Measurements from ENCODE around the gene PRMT9. TPM values are rescaled to one million over a fixed set of nuclear protein-coding genes. Genes with fewer than 3 reads are reported as not detected.

Gene PRMT9
- total and polyA plus RNA-seq, 4 experiments from 2014 or later, result 4.6 to 12.6 (median 9.4) TPM

DNA sequence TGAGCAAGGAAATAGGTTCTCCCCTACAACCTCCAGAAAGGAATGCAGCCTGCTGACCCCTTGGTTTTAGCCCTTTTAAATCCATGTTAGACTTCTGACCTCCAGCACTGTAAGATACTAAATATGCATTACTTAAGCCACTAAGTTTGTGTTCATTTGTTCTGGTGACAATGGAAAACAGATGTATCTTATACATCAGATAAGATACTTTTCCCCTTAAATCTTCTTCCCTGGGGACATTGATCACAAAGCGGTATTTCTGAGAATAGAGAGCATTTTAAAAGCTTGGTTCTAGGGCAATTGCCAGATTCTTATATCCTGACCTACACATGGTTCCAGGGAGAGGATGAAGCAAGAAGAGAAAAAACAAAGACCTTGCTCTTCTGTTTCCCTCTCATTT, 73.3 kb downstream of the PRMT9 start:
- ChIA-PET CTCF (ENCODE audit: partially characterized antibody) (interaction anchor here (0.8 kb wide), 1 partner anchor 139 kb away, joined by 3 read pairs; no protein-coding TSS in a partner anchor), POLR2A (ENCODE audit: partially characterized antibody) (no interaction called here)
- Mint-ChIP-seq H3K27ac (no peak overlapping the region), H3K36me3 (no peaks in the 10 kb centered on the region), H3K27me3 (peaks cover 13 to 16% of the 10 kb centered on the region in 2 donors), H3K4me1 (no peaks in the 10 kb centered on the region), H3K9me3 (no peaks in the 10 kb centered on the region), H3K4me3 (no peak overlapping the region)
- H3K9me3 ChIP-seq (ENCODE audit: control insufficient read depth in 1 of 2, low read length in 2 of 2), result no peaks in the 10 kb centered on the region
- intact Hi-C loops (cut with micrococcal nuclease), result no loop called here
- no peak overlapping the region for H3K27ac ChIP-seq (ENCODE audit: low read depth, low read length)
- H3K4me1 ChIP-seq (ENCODE audit: insufficient read depth, low read length), result no peaks in the 10 kb centered on the region
- H3K4me3 ChIP-seq (ENCODE audit: low read length in 2 of 2), result no peak overlapping the region
- no peaks in the 10 kb centered on the region for H3K27me3 ChIP-seq (ENCODE audit: insufficient read depth, low read length)
- no peak for DNase-seq
- no peaks in the 10 kb centered on the region for H3K36me3 ChIP-seq (ENCODE audit: insufficient read depth, low read length)

- Mint-ChIP-seq H3K27me3 (peaks cover 11 to 16% of the 10 kb centered on the region in 2 donors), H3K4me1 (no peaks in the 10 kb centered on the region), H3K9me3 (no peaks in the 10 kb centered on the region), H3K4me3 (no peak overlapping the region), H3K36me3 (no peaks in the 10 kb centered on the region), H3K27ac (no peak overlapping the region)
- Histone ChIP-seq H3K4me3 (ENCODE audit: low read length in 2 of 2) (no peak overlapping the region), H3K4me1 (ENCODE audit: insufficient read depth, low read length) (no peaks in the 10 kb centered on the region), H3K27ac (ENCODE audit: low read depth, low read length) (no peak overlapping the region), H3K9me3 (ENCODE audit: control insufficient read depth in 1 of 2, low read length in 2 of 2) (no peaks in the 10 kb centered on the region), H3K27me3 (ENCODE audit: insufficient read depth, low read length) (no peaks in the 10 kb centered on the region), H3K36me3 (ENCODE audit: insufficient read depth, low read length) (no peaks in the 10 kb centered on the region)
- DNase-seq, result no peak
- ChIA-PET POLR2A (ENCODE audit: partially characterized antibody) (no interaction called here), CTCF (ENCODE audit: partially characterized antibody) (no interaction called here)
- intact Hi-C loops (cut with micrococcal nuclease), result no loop called here
Observed at GRCh38 chr4:147607471-147607870, 76.5 kb downstream of the PRMT9 start.

- Mint-ChIP-seq H3K27ac (no peak overlapping the region), H3K27me3 (peaks cover 7 to 13% of the 10 kb centered on the region in 2 donors), H3K9me3 (peaks cover 0 to 2% (median 0%) of the 10 kb centered on the region in 8 donors), H3K4me3 (no peak overlapping the region), H3K36me3 (no peaks in the 10 kb centered on the region), H3K4me1 (no peaks in the 10 kb centered on the region)
- H3K4me1 ChIP-seq (ENCODE audit: insufficient read depth, low read length), result no peaks in the 10 kb centered on the region
- no peak overlapping the region for H3K4me3 ChIP-seq (ENCODE audit: low read length in 2 of 2)
- ChIA-PET CTCF (ENCODE audit: partially characterized antibody) (interaction anchor here (1.2 kb wide), 1 partner anchor 261 kb away, joined by 4 read pairs; no protein-coding TSS in a partner anchor), POLR2A (ENCODE audit: partially characterized antibody) (no interaction called here)
- no peaks in the 10 kb centered on the region for H3K27me3 ChIP-seq (ENCODE audit: insufficient read depth, low read length)
- intact Hi-C loops (cut with micrococcal nuclease), result no loop called here
- no peaks in the 10 kb centered on the region for H3K36me3 ChIP-seq (ENCODE audit: insufficient read depth, low read length)
- H3K27ac ChIP-seq (ENCODE audit: low read depth, low read length), result no peak overlapping the region
- no peak for DNase-seq
- no peaks in the 10 kb centered on the region for H3K9me3 ChIP-seq (ENCODE audit: control insufficient read depth in 1 of 2, low read length in 2 of 2)
Observed at GRCh38 chr4:147605499-147605898, 78.5 kb downstream of the PRMT9 start.

DNA sequence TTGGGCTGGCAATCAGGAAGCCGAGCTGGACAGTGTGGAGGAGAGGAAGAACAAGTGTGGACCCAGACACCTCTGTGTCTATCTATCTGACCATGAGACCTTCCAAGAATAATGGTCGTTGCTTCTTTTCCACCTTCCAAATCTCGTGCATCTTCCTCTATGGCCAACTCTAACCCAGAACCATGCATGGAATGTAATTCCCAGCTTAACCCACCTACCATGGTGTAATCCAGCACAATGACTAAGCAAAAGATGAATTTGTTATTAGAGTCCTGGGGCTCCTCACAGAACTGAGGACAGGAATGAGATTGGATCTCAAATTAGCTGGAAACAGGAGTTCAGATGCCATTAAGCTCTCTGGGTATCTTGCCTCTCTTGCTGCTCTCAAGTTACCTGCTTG, 84.2 kb downstream of the PRMT9 start:
- POLR2A ChIA-PET (ENCODE audit: partially characterized antibody), result no interaction called here
- no peaks in the 10 kb centered on the region for H3K27me3 ChIP-seq (ENCODE audit: insufficient read depth, low read length)
- H3K27ac ChIP-seq (ENCODE audit: low read depth, low read length), result no peak overlapping the region
- Mint-ChIP-seq H3K4me3 (no peak overlapping the region), H3K36me3 (no peaks in the 10 kb centered on the region), H3K4me1 (no peaks in the 10 kb centered on the region), H3K27me3 (peaks cover 1 to 2% of the 10 kb centered on the region in 2 donors), H3K27ac (no peak overlapping the region), H3K9me3 (peaks cover 0 to 2% (median 0%) of the 10 kb centered on the region in 8 donors)
- CTCF ChIA-PET (ENCODE audit: partially characterized antibody), result interaction anchor here (0.6 to 1.3 kb wide), 2 partner anchors 9 to 267 kb away, joined by 3 to 4 read pairs; no protein-coding TSS in a partner anchor
- DNase-seq, result no peak
- no peaks in the 10 kb centered on the region for H3K36me3 ChIP-seq (ENCODE audit: insufficient read depth, low read length)
- no peaks in the 10 kb centered on the region for H3K4me1 ChIP-seq (ENCODE audit: insufficient read depth, low read length)
- H3K4me3 ChIP-seq (ENCODE audit: low read length in 2 of 2), result no peak overlapping the region
- intact Hi-C loops (cut with micrococcal nuclease), result no loop called here
- H3K9me3 ChIP-seq (ENCODE audit: control insufficient read depth in 1 of 2, low read length in 2 of 2), result no peaks in the 10 kb centered on the region

GRCh38 chr4:147599206-147599605, 84.8 kb downstream of the PRMT9 start:
- no peaks in the 10 kb centered on the region for H3K36me3 Mint-ChIP-seq
- peaks cover 0 to 3% (median 1%) of the 10 kb centered on the region in 4 donors for H3K4me1 Mint-ChIP-seq
- Histone ChIP-seq H3K4me3 (ENCODE audit: low read length in 2 of 2) (no peak overlapping the region), H3K27ac (ENCODE audit: low read depth, low read length) (no peak overlapping the region), H3K4me1 (ENCODE audit: insufficient read depth, low read length) (no peaks in the 10 kb centered on the region), H3K27me3 (ENCODE audit: insufficient read depth, low read length) (no peaks in the 10 kb centered on the region), H3K9me3 (ENCODE audit: control insufficient read depth in 1 of 2, low read length in 2 of 2) (no peaks in the 10 kb centered on the region), H3K36me3 (ENCODE audit: insufficient read depth, low read length) (no peaks in the 10 kb centered on the region)
- intact Hi-C loops (cut with micrococcal nuclease), result no loop called here
- CTCF ChIA-PET (ENCODE audit: partially characterized antibody), result interaction anchor here (1.3 kb wide), 1 partner anchor 268 kb away, joined by 4 read pairs; no protein-coding TSS in a partner anchor
- H3K27ac Mint-ChIP-seq, result no peak overlapping the region
- no peak for DNase-seq
- peaks cover 2 to 3% of the 10 kb centered on the region in 2 donors for H3K27me3 Mint-ChIP-seq
- H3K9me3 Mint-ChIP-seq, result peaks cover 0 to 2% (median 0%) of the 10 kb centered on the region in 8 donors
- POLR2A ChIA-PET (ENCODE audit: partially characterized antibody), result no interaction called here
- H3K4me3 Mint-ChIP-seq, result no peak overlapping the region

DNA sequence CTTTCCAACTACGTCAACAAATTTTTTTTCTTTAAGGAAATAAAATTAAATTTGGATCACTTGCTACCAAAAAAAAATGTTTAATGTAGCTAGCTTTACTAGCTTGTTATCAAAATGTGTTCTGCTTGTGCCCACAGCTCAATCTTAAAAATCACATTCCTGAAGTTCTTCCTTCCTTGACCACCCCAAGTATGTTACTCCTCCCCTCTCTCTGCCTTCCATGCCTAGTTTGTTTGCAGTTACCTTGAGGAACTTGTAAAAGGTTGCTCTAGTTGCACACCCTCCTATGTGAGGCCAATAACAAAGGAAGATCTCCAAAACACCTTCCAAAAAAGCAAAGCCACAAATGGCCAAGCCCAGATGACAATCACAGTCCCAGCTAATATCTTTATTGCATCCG, 86.4 kb downstream of the PRMT9 start:
- intact Hi-C loops (cut with micrococcal nuclease), result no loop called here
- H3K27ac ChIP-seq (ENCODE audit: low read depth, low read length), result no peak overlapping the region
- Mint-ChIP-seq H3K27ac (no peak overlapping the region), H3K4me3 (no peak overlapping the region), H3K36me3 (no peaks in the 10 kb centered on the region), H3K4me1 (peaks cover 0 to 4% (median 1%) of the 10 kb centered on the region in 4 donors), H3K27me3 (peaks cover 2 to 3% of the 10 kb centered on the region in 2 donors), H3K9me3 (peaks cover 0 to 2% (median 0%) of the 10 kb centered on the region in 8 donors)
- no peaks in the 10 kb centered on the region for H3K9me3 ChIP-seq (ENCODE audit: control insufficient read depth in 1 of 2, low read length in 2 of 2)
- H3K4me3 ChIP-seq (ENCODE audit: low read length in 2 of 2), result no peak overlapping the region
- no peaks in the 10 kb centered on the region for H3K36me3 ChIP-seq (ENCODE audit: insufficient read depth, low read length)
- DNase-seq, result no peak
- H3K27me3 ChIP-seq (ENCODE audit: insufficient read depth, low read length), result no peaks in the 10 kb centered on the region
- CTCF ChIA-PET (ENCODE audit: partially characterized antibody), result interaction anchor here (0.9 to 1.9 kb wide), 4 partner anchors 9 to 270 kb away, joined by 3 to 8 read pairs (median 4); no protein-coding TSS in a partner anchor
- POLR2A ChIA-PET (ENCODE audit: partially characterized antibody), result no interaction called here
- no peaks in the 10 kb centered on the region for H3K4me1 ChIP-seq (ENCODE audit: insufficient read depth, low read length)

DNA sequence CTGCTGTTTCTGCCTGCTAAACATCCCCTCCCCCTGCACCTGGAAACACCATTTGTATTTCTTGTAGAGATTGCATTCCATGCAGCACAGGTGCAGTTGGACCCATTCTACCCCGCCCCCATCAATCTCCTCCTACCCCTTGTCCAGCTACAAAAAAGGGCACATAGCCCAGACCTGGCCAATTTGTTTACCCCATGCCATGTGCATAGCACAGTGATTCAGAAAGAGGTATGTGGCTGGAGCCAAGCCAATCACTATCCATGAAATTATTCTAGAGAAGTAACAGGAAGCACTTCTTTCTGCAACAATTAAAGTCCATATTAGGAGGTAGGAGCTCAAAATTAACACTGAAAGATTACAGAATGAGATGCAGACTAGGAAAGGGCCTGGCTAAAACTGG, 87.0 kb downstream of the PRMT9 start:
- Histone ChIP-seq H3K27ac (ENCODE audit: low read depth, low read length) (no peak overlapping the region), H3K36me3 (ENCODE audit: insufficient read depth, low read length) (no peaks in the 10 kb centered on the region), H3K9me3 (ENCODE audit: control insufficient read depth in 1 of 2, low read length in 2 of 2) (no peaks in the 10 kb centered on the region), H3K4me3 (ENCODE audit: low read length in 2 of 2) (no peak overlapping the region), H3K4me1 (ENCODE audit: insufficient read depth, low read length) (no peaks in the 10 kb centered on the region), H3K27me3 (ENCODE audit: insufficient read depth, low read length) (no peaks in the 10 kb centered on the region)
- H3K4me3 Mint-ChIP-seq, result no peak overlapping the region
- POLR2A ChIA-PET (ENCODE audit: partially characterized antibody), result no interaction called here
- H3K27me3 Mint-ChIP-seq, result peaks cover 2 to 3% of the 10 kb centered on the region in 2 donors
- no peak for DNase-seq
- peaks cover 0 to 4% (median 1%) of the 10 kb centered on the region in 4 donors for H3K4me1 Mint-ChIP-seq
- CTCF ChIA-PET (ENCODE audit: partially characterized antibody), result interaction anchor here (1.2 to 2.7 kb wide), 3 partner anchors 10 to 270 kb away, joined by 3 to 10 read pairs (median 4); no protein-coding TSS in a partner anchor
- intact Hi-C loops (cut with micrococcal nuclease), result loop anchor here (1.0 kb wide), 1 partner anchor 269 kb away; no protein-coding TSS in a partner anchor
- H3K27ac Mint-ChIP-seq, result no peak overlapping the region
- peaks cover 0 to 2% (median 0%) of the 10 kb centered on the region in 8 donors for H3K9me3 Mint-ChIP-seq
- H3K36me3 Mint-ChIP-seq, result no peaks in the 10 kb centered on the region
